Measurements from ENCODE around the gene RAP1GAP2. TPM values are rescaled to one million over a fixed set of nuclear protein-coding genes. Genes with fewer than 3 reads are reported as not detected.

Gene RAP1GAP2
- polyA plus RNA-seq, 1 of the 3 experiments (the other 2 are of a cell fraction) = 22.0 TPM

GRCh38 chr17:3046753-3047152, 250.5 kb downstream of the RAP1GAP2 start:
- TF ChIP-seq CTCF (IDR thresholded peaks at IDR 0.05) (no peak), YY1 (IDR thresholded peaks at IDR 0.05; ENCODE audit: low read depth) (no peak), GABPA (IDR thresholded peaks at IDR 0.05; ENCODE audit: low read depth) (no peak), GATA2 (CRISPR knock-in tag; IDR thresholded peaks at IDR 0.05) (no peak)
- H3K9me2 ChIP-seq = no peaks in the 10 kb centered on the region
- CTCF ChIA-PET = no interaction called here

GRCh38 chr17:3048727-3049471, 252.7 kb downstream of the RAP1GAP2 start:
- peaks cover 0 to 5% of the 10 kb centered on the region in 2 experiments; a peak in 1 of 4 replicates for H3K4me1 ChIP-seq (ENCODE audit: control insufficient read depth in 1 of 2, insufficient read depth in 2 of 2, low read depth in 1 of 2, low read length in 1 of 2)
- ChIA-PET CTCF (interaction anchor here (0.6 to 2.2 kb wide), 35 partner anchors 9 to 778 kb away, joined by 3 to 35 read pairs (median 3); partner anchors contain the start of gene HASPIN), POLR2A (interaction anchor here (1.0 to 1.4 kb wide), 4 partner anchors 9 to 123 kb away, joined by 3 to 5 read pairs (median 3); no protein-coding TSS in a partner anchor)
- H3K79me2 ChIP-seq (ENCODE audit: insufficient read depth) = no peaks in the 10 kb centered on the region
- peak overlapping the region; percentile 92 to 97 for H3K4me3 ChIP-seq (ENCODE audit: low read depth in 2 of 2, low read length in 1 of 2)
- H3K9me3 ChIP-seq = no peaks in the 10 kb centered on the region
- peak overlapping the region; percentile 65 for H3K9ac ChIP-seq
- H3K4me2 ChIP-seq = peak overlapping the region; percentile 96
- H3F3A ChIP-seq (replicated peaks; ENCODE audit: insufficient read depth) = peaks cover 6% of the 10 kb centered on the region
- no peaks in the 10 kb centered on the region for H3K9me2 ChIP-seq
- H3K27me3 ChIP-seq (ENCODE audit: insufficient read depth) = no peaks in the 10 kb centered on the region
- H4K20me1 ChIP-seq (ENCODE audit: insufficient read depth) = no peaks in the 10 kb centered on the region
- H2AFZ ChIP-seq (ENCODE audit: low read depth) = peak overlapping the region; percentile 97
- WGBS (ENCODE audit: low lambda C conversion rate) = 3% methylated on average over 44 of the region's 50 CpGs
- peak overlapping the region in 1 of 2 experiments; percentile 83; a peak in 2 of 4 replicates for H3K27ac ChIP-seq (ENCODE audit: low read depth in 2 of 2, low read length in 1 of 2)
- DNase-seq = peak; percentile 92
- H3K36me3 ChIP-seq (replicated peaks in 1 of 2; ENCODE audit: control insufficient read depth in 1 of 2, insufficient read depth in 2 of 2, low read length in 1 of 2) = no peaks in the 10 kb centered on the region
- TF ChIP-seq MXI1 (IDR thresholded peaks at IDR 0.05; ENCODE audit: low read depth, low read length) = peak; percentile 69
- 0 out of 2 replicates have a peak, but pooled peaks have one; percentile 50 for TF ChIP-seq TAF1 (IDR thresholded peaks at IDR 0.05; ENCODE audit: borderline replicate concordance, low read depth, low read length)
- no peak for TF ChIP-seq NFIC (IDR thresholded peaks at IDR 0.05; ENCODE audit: borderline replicate concordance)
- TF ChIP-seq GABPA (IDR thresholded peaks at IDR 0.05; ENCODE audit: low read depth) = peak; percentile 63
- TF ChIP-seq JUND (IDR thresholded peaks at IDR 0.05) = no peak
- TF ChIP-seq FOXJ3 (CRISPR knock-in tag; IDR thresholded peaks at IDR 0.05) = no peak
- peak; percentile 61 for TF ChIP-seq SMC3 (IDR thresholded peaks at IDR 0.05; ENCODE audit: low read depth, low read length)
- peak; percentile 82 for TF ChIP-seq RFX5 (IDR thresholded peaks at IDR 0.05; ENCODE audit: low read length)
- peak; percentile 69; the same call in 1 of the 2 replicates for TF ChIP-seq YY1 (IDR thresholded peaks at IDR 0.05; ENCODE audit: low read depth)
- no peak for TF ChIP-seq TEAD4 (IDR thresholded peaks at IDR 0.05; ENCODE audit: borderline replicate concordance, insufficient read depth)
- no peak for TF ChIP-seq ZBTB33 (IDR thresholded peaks at IDR 0.05; ENCODE audit: borderline replicate concordance, low read depth)
- TF ChIP-seq MAX (IDR thresholded peaks at IDR 0.05; ENCODE audit: low read depth) = peak; percentile 62; the same call in 1 of the 2 replicates
- TF ChIP-seq SIN3A (IDR thresholded peaks at IDR 0.05; ENCODE audit: borderline replicate concordance, low read depth, low read length) = no peak
- TF ChIP-seq CTCF (IDR thresholded peaks at IDR 0.05) = peak; percentile 72
- TF ChIP-seq IRF3 (IDR thresholded peaks at IDR 0.05; ENCODE audit: low read depth, low read length) = peak; percentile 73
- TF ChIP-seq MEF2A (IDR thresholded peaks at IDR 0.05; ENCODE audit: borderline replicate concordance, low read depth) = no peak
- TF ChIP-seq FOSL2 (IDR thresholded peaks at IDR 0.05; ENCODE audit: borderline replicate concordance, low read depth) = no peak

More at GRCh38 chr17:3046753-3047152, 250.5 kb downstream of the RAP1GAP2 start:
- no peaks in the 10 kb centered on the region for H3K36me3 ChIP-seq (replicated peaks in 1 of 2; ENCODE audit: control insufficient read depth in 1 of 2, insufficient read depth in 2 of 2, low read length in 1 of 2)
- no peak overlapping the region for H3K4me3 ChIP-seq (ENCODE audit: low read depth in 2 of 2, low read length in 1 of 2)
- H3K9me3 ChIP-seq = no peaks in the 10 kb centered on the region
- H3K4me1 ChIP-seq (ENCODE audit: control insufficient read depth in 1 of 2, insufficient read depth in 2 of 2, low read depth in 1 of 2, low read length in 1 of 2) = peaks cover 0 to 5% of the 10 kb centered on the region in 2 experiments; a peak in 1 of 4 replicates
- DNase-seq = no peak
- no peak overlapping the region for H3K4me2 ChIP-seq
- no peaks in the 10 kb centered on the region for H3K79me2 ChIP-seq (ENCODE audit: insufficient read depth)
- 73% methylated on average over 3 of the region's 3 CpGs for WGBS (ENCODE audit: low lambda C conversion rate)
- POLR2A ChIA-PET = no interaction called here
- no peak overlapping the region for H2AFZ ChIP-seq (ENCODE audit: low read depth)
- no peak overlapping the region for H3K27ac ChIP-seq (ENCODE audit: low read depth in 2 of 2, low read length in 1 of 2)
- no peaks in the 10 kb centered on the region for H4K20me1 ChIP-seq (ENCODE audit: insufficient read depth)
- H3K9ac ChIP-seq = no peak overlapping the region
- H3F3A ChIP-seq (replicated peaks; ENCODE audit: insufficient read depth) = peaks cover 6% of the 10 kb centered on the region
- no peaks in the 10 kb centered on the region for H3K27me3 ChIP-seq (ENCODE audit: insufficient read depth)

Measured in SK-N-SH (cell line).